Adrenal gland (tissue), 12 donors: ENCODE data around the gene SMCHD1. TPM values are rescaled to one million over a fixed set of nuclear protein-coding genes. Genes with fewer than 3 reads are reported as not detected.

ENCODE experiments used
- DNase-seq, 7 donors: peaks; one replicate each; pipeline ENCODE4 v3.0.0-alpha.2; 2019 to 2020
- H3K27ac ChIP-seq, 5 donors: fragments of 200-600 bp; sonication (generic) in 4 of 5; 1 replicate in 3 of 5; 2 replicates in 2 of 5; pipeline versions ENCODE4 v1.5.1 to v1.8.0; 2016 to 2020; ENCODE audit warnings: mild to moderate bottlenecking in 1 of 5
- H3K27me3 ChIP-seq: fragments of 200-600 bp; 2 replicates; pipeline ENCODE4 v1.8.0; 2021
- H3K36me3 ChIP-seq, 2 donors: fragments of 200-600 bp; replicated peaks in 1 of 2; 1 replicate in 1 of 2; 2 replicates in 1 of 2; pipeline versions ENCODE4 v1.5.1 to v1.8.0; 2018 to 2022
- H3K4me1 ChIP-seq, 2 donors: fragments of 200-600 bp; replicated peaks in 1 of 2; 1 replicate in 1 of 2; 2 replicates in 1 of 2; pipeline versions ENCODE4 v1.5.1 to v1.8.0; 2018 to 2021
- H3K4me3 ChIP-seq, 4 donors: fragments of 200-600 bp; sonication (generic) in 3 of 4; one replicate each; pipeline ENCODE4 v1.5.1; 2016 to 2018
- H3K9me3 ChIP-seq, 3 donors: fragments of 200-600 bp; sonication (generic) in 1 of 3; replicated peaks in 1 of 3; 1 replicate in 2 of 3; 2 replicates in 1 of 3; pipeline versions ENCODE4 v1.5.1 to v1.8.0; 2016 to 2021
- CTCF ChIP-seq, 6 experiments: fragments of 450-650 bp in 4 of 6; fragments of 200-600 bp in 2 of 6; sonication (generic) in 1 of 6; IDR thresholded peaks; 1 replicate in 5 of 6; 2 replicates in 1 of 6; pipeline versions ENCODE4 v1.5.1 to v1.8.0; 2016 to 2021; ENCODE audit warnings: antibody characterized with exemption in 6 of 6, mild to moderate bottlenecking in 2 of 6, moderate library complexity in 1 of 6
- POLR2A ChIP-seq, 2 donors: fragments of 450-650 bp; IDR thresholded peaks; one replicate each; pipeline ENCODE4 v1.6.1; 2017; ENCODE audit warnings: antibody characterized with exemption in 2 of 2, mild to moderate bottlenecking in 2 of 2, moderate library complexity in 1 of 2
- WGBS, 4 donors: extraction: QIAGEN DNeasy Blood & Tissue Kit in 2 of 4; methylation state at CpG; one replicate each; pipeline versions ENCODE4 v1.1.5 to v1.1.7; 2013 to 2017; 5-methylcytosine and 5-hydroxymethylcytosine counted together
- intact Hi-C, 2 donors: fragments of 100-400 bp; cut with DNase I; formaldehyde crosslinking; loops; one replicate each; pipeline versions ENCODE4 v1.14.1 to v1.15.0; 2022 to 2023
- polyA plus RNA-seq, 3 donors: library from polyadenylated mRNA; stranded (reverse); fragments of 200-250 nt in 2 of 3; fragments of 350-450 nt in 1 of 3; fragmentation: Illumina TruSeq in 1 of 3; extraction: RNeasy Lipid Tissue Mini Kit (QIAGEN cat#74804) in 1 of 3; gene quantifications; one replicate each; pipeline ENCODE4 v1.2.3, GENCODE V29; 2013 to 2014
- total RNA-seq, 9 donors: library from RNA; depleted of rRNA in 4 of 9; stranded (reverse); fragments of >200 nt in 4 of 9; fragments of 120-200 nt in 1 of 9; fragmentation: NEBNext Ultra II Directional in 1 of 9; extraction: Animal tissue kit (Norgen Biotek cat#: 25700) in 1 of 9; gene quantifications; one replicate each; pipeline versions ENCODE4 v1.1.0 to v1.2.4, GENCODE V29; 2013 to 2023
- donor health status: healthy with polysubstance abuse.
- donor health status: Bipolar disorder and iron deficiency.
- donor health status: DM: yes; HTN: yes; CAD: no.
- donor health status: DM: no; HTN: no; CAD: no.
- donor health status: DM: no; HTN: no; CAD: no.
- donor health status: DM: yes; HTN: yes; CAD: no.

Gene SMCHD1
- total and polyA plus RNA-seq, 12 donors: 5.3 to 77.1 (median 21.2) TPM

DNA sequence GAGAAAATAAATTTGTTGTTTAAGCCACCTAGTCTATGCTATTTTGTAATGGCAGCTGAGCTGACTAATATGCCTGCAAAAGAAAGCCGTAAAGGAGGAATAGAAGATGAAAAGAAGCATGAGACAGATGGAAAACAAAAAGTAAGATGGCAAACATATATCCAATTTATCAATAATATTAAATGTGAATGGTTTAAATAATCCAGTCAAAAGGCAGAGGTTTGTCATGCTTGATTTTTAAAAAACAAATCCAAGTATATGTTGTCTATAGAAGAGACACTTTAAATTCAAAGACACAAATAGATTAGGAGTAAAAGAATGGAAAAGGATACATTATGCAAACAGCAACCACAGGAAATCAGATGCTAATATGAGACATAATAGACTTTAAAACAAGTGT lies 155.9 kb downstream of the SMCHD1 start:
- peaks cover 0 to 5% (median 0%) of the 10 kb centered on the region in 3 donors for H3K9me3 ChIP-seq
- WGBS, 4 donors: 88 to 98% (median 95%) methylated on average over 1 of the region's 1 CpG
- no peaks in the 10 kb centered on the region for H3K36me3 ChIP-seq
- H3K27ac ChIP-seq: no peak overlapping the region
- intact Hi-C loops: no loop called here
- DNase-seq: no peak
- H3K4me1 ChIP-seq: no peaks in the 10 kb centered on the region
- H3K4me3 ChIP-seq: no peak overlapping the region
- no peak for TF ChIP-seq CTCF (IDR thresholded peaks at IDR 0.05)
- no peak for TF ChIP-seq POLR2A (IDR thresholded peaks at IDR 0.05)
- H3K27me3 ChIP-seq: no peaks in the 10 kb centered on the region

GRCh38 chr18:2814928-2815327 lies 159.4 kb downstream of the SMCHD1 start:
- H3K4me1 ChIP-seq: no peaks in the 10 kb centered on the region
- TF ChIP-seq CTCF (IDR thresholded peaks at IDR 0.05) (no peak), POLR2A (IDR thresholded peaks at IDR 0.05) (no peak)
- 84 to 86% (median 86%) methylated on average over 2 of the region's 2 CpGs for WGBS, 4 donors

DNA sequence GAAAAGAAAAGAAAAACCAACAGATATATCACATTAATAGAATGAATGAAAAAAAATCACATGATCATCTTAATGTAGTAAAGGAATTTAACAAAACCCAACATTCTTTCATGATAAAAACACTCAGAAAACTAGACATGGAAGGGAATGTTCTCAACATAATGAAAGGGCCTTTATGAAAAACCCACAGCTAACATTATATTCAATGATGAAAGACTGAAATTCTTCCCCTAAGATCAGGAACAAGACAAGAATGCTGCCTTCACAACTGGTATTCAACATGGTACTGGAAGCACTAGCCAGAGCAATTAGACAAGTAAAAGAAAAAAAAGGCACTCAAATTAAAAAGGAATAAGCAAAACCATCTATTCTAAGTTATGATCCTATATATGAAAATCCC lies 162.8 kb downstream of the SMCHD1 start:
- H3K4me3 ChIP-seq: no peak overlapping the region
- no peak for DNase-seq
- no peaks in the 10 kb centered on the region for H3K4me1 ChIP-seq
- H3K27ac ChIP-seq: no peak overlapping the region
- no peaks in the 10 kb centered on the region for H3K27me3 ChIP-seq
- peaks cover 0 to 5% (median 0%) of the 10 kb centered on the region in 3 donors for H3K9me3 ChIP-seq
- intact Hi-C loops: no loop called here
- H3K36me3 ChIP-seq: no peaks in the 10 kb centered on the region
- TF ChIP-seq POLR2A (IDR thresholded peaks at IDR 0.05): no peak

More at GRCh38 chr18:2814928-2815327, 159.4 kb downstream of the SMCHD1 start:
- intact Hi-C loops: no loop called here
- peaks cover 0 to 5% (median 0%) of the 10 kb centered on the region in 3 donors for H3K9me3 ChIP-seq
- no peaks in the 10 kb centered on the region for H3K36me3 ChIP-seq
- H3K27me3 ChIP-seq: no peaks in the 10 kb centered on the region
- no peak overlapping the region for H3K27ac ChIP-seq
- DNase-seq: no peak
- no peak overlapping the region for H3K4me3 ChIP-seq

- no peak overlapping the region for H3K27ac ChIP-seq
- no peaks in the 10 kb centered on the region for H3K36me3 ChIP-seq
- no peaks in the 10 kb centered on the region for H3K4me1 ChIP-seq
- no peak overlapping the region for H3K4me3 ChIP-seq
- intact Hi-C loops: no loop called here
- no peak for DNase-seq
- no peak for TF ChIP-seq CTCF (IDR thresholded peaks at IDR 0.05)
- TF ChIP-seq POLR2A (IDR thresholded peaks at IDR 0.05): no peak
- H3K9me3 ChIP-seq: no peaks in the 10 kb centered on the region
- 75 to 95% (median 90%) methylated on average over 2 of the region's 2 CpGs for WGBS, 4 donors
- H3K27me3 ChIP-seq: no peaks in the 10 kb centered on the region
Measured at GRCh38 chr18:2821695-2822094, 166.2 kb downstream of the SMCHD1 start.

GRCh38 chr18:2822213-2822921 lies 166.8 kb downstream of the SMCHD1 start:
- H3K36me3 ChIP-seq: no peaks in the 10 kb centered on the region
- H3K27ac ChIP-seq: no peak overlapping the region
- H3K27me3 ChIP-seq: no peaks in the 10 kb centered on the region
- WGBS, 4 donors: 76 to 96% (median 86%) methylated on average over 6 of the region's 6 CpGs
- H3K9me3 ChIP-seq: no peaks in the 10 kb centered on the region
- TF ChIP-seq POLR2A (IDR thresholded peaks at IDR 0.05) (no peak), CTCF (IDR thresholded peaks at IDR 0.05) (no peak)
- intact Hi-C loops: no loop called here
- no peak for DNase-seq
- H3K4me1 ChIP-seq: no peaks in the 10 kb centered on the region
- no peak overlapping the region for H3K4me3 ChIP-seq
